GM21390 (cell line): ENCODE data around the gene TRH.
"Not testable (repeated sequence)": the region's sequence is repeated elsewhere in the genome, so short reads cannot be mapped to it uniquely, and the experiment has no call there.

Experiments used
- ATAC-seq: cut with Tn5 transposase; IDR thresholded peaks from one replicate; pipeline ENCODE4 v1.9.1; 2021; ENCODE audit not compliant: unreplicated experiment

Gene TRH

DNA sequence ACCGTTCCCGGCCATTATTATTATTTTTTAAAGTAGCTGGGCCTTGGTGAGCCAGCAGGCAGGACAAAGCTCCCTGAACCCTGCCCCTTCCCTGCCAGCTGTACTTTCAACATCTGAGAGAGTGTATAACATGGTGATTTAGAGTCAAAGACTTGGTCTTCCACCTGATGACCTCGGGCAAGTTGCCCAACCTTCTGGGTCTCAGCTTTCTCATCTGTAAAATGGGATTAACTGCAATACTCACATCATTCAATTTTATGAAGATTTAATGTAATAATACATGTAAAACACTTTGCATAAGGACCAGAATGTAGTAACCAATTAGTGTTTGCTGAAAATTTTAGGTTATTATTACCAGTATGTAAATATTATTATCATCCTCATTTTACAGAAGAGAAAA lies 11.9 kb upstream of the TRH start:
- no peak for ATAC-seq

DNA sequence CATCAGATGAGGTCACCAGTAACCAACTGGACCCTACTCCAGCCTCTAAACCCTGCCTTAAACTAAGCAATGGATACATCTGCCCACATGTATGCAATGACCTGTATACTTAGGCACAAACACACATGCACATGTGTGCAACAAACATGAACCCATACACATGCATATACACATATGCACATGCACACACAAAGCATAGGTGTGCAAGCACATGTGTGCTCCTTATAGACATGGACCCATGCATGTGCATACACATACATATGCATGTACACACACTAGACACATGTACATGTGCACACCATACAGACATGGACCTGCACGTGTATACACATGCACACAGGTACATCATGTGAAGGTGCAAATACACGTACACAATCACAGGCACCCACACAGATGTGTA lies 8.6 kb upstream of the TRH start:
- ATAC-seq, result no peak

- no peak for ATAC-seq
Measured at GRCh38 chr3:129966876-129967275, 7.6 kb upstream of the TRH start.

DNA sequence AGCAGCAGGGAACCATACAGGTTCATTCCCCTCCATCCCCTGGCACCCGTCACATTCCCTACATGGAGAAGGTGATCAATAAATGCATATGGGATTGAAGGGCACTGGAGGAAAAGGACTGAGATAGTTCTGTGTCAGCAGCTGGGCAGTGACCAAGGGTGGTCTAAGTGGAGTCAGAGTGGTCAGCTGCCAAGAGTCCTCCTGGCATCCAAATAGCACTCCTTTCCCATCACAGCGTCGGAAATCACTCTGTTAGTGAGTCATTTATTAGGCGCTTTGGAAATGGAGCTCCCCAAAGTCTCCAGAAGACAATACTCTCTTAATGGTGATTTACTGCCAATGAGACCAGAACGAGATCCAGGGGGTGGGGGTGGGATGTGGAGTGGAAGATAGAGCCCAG lies 6.8 kb upstream of the TRH start:
- no peak for ATAC-seq

GRCh38 chr3:129971351-129972052 lies 3.0 kb upstream of the TRH start:
- ATAC-seq, result no peak

DNA sequence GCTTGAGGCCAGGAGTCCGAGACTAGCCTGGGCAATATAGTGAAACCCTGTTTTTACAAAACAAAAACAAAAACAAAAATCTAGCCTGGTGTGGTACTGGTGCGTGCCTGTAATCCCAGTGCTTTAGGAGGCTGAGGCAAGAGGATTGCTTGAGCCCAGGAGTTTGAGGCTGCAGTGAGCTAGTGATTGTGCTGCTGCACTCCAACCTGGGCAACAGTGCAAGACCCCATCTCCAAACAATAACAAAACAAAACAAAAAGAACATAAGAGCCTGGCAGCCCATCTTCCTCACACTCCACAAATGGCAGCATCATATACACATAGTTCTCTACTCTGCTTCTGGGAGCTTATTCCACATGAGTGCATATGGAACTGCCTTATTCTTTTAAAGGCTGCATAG lies 2.2 kb upstream of the TRH start:
- no peak for ATAC-seq

DNA sequence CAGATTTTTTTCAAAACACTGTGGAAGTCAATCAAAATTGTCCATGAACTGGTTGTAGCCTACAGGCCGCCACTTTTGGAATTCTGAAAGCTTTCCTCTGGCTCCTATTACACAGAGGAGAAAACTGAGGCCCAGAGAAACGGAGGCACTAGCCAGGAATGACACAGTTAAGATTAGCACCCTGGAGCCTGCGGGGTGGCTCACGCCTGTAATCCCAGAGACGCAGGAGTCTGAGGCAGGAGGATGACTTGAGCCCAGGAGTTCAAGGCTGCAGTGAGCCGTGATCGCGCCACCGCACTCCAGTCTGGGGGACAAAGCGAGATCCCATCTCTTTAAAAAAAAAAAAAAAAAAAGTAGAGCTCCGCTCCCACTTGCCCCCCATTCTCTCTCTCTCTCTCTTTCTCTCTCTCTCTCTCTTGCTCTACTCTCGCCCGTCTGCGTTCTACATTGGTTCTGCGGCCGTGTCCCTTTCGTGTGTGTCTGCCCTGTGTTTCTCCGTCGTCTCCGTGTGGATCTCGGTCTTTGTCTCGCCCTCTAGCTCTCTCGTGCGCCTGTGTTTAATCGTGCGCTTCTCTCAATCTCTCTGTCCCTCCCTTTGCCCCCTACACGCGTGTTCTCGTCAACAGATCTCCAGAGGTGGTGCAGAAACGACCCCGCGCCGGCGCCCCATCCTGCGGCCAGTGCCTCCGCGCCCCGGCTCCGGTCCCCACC lies 512 bp upstream of the TRH start:
- ATAC-seq, result no peak

DNA sequence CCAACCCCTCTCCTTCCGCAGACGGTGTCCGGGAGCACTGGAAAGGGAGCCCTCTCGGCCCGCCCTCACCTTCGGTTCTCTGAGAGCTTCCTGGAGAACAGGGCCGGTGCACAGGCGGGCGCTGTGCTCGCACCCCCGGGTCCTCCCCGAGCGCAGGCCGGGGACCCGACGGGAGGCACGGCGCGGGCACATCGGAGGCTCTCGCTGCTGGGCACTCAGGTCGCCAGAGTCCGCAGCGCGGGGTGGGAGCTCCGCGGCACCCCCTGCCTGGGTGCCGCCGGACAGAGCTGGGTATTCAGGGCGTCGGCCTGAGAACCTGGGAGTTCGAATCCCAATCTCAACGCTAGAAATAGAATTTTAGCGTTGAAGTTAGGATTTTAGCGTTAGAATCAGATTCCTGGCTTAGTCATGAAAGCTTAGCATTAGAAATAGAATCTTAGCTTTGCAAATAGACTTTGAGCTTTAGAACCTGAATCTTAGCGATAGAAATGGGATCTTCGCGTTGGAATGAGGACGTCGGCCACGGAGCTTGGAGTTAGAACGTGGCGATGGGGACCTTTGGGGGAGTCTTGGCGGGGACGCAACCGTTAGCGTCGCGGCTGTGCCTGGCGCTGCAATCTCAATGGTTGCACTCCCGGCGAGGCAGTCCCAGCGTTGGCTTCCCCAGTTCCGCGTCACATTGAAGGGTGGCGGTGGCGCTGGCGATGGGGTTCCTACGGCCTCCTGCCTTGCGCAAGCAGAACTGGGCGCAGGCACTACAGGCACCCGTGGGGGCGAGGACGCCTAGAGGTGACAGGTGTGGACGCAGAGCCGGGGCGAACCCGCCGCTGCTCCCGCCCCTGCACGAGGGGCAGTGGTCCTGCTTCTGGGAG lies 549 bp downstream of the TRH start:
- no peak for ATAC-seq

- no peak for ATAC-seq
Measured at GRCh38 chr3:129975705-129976048, 1.2 kb downstream of the TRH start.

DNA sequence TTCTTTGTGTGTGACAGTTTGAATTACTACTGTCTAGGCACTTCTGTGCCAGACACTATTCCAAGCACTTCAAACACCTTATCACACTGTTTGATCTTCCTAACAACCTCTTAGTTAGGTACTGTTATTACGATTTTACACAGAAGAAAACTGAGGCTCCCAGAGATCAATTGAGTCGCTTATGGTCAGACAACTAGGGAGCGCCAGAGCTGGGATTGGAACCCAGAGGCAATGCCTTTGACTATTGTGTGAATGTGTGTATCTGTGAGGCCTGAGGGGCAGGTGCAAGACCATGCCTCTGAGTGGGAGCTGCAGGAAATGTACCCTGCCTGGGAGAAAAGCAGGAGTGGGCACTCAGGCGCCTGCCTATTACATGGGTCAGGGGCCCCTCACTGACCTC lies 1.8 kb downstream of the TRH start:
- no peak for ATAC-seq

GRCh38 chr3:129978123-129978522 lies 3.6 kb downstream of the TRH start:
- no peak for ATAC-seq

DNA sequence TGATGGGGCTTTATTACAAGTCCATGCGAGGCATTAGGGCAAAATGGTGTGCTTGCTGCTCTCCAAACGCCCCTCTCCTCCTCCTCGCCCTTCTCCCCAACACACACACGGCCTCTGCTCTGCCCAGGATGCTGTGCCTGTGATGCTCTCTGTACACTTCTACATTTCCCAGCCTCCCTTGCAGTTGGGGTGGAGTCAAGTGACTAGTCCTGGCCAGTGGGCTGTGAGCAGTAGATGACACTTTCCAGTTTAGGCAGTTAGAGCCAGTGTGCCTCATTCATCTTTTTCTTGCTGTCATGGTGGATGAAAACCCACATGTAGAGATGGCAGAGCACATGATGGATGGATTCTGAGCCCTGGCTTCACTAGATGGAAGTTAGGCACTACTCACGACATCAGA lies 5.4 kb downstream of the TRH start:
- no peak for ATAC-seq

GRCh38 chr3:129983561-129983960 lies 9.0 kb downstream of the TRH start:
- ATAC-seq, result no peak

DNA sequence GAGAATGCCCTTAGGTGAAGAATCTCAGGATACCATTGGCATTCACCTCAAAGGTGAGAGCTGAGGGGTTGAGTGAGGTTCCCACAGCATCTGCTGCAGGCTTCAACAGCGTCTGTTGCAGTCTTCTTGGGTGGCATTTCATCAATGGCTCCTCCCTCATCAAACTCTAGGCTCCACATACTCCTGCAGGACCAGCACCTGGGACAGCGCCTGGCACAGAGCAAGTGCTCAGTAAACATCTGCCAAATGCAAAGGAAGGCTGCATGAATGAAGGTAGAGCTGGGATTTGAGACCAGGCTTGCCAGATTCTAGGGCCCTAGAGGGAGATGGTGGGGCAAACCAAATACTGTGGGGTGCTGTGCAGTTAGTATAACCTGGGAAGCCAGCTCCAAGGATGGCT lies 9.6 kb downstream of the TRH start:
- no peak for ATAC-seq

GRCh38 chr3:129985113-129985512 lies 10.6 kb downstream of the TRH start:
- ATAC-seq, result no peak

DNA sequence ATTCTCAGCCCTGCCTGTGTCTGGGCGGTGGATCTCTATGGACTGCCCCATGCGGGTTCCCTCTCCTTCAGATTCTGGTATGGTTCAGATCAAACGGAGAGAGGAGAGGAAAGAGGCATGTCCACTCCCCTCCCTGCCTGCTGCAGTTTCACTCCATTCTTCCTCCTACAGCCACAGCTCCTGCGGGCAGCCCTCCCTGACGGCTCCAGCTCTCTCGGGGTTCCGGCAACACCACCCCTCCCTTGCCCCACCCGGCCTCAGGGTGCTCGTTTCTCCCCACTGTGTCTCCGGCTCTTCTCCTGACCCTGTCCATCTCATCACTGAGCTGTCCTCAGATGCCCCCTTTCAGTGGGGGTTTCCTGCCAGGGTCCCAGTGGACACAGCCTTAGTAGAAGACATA lies 13.9 kb downstream of the TRH start:
- ATAC-seq, result no peak

- ATAC-seq, result no peak
Measured at GRCh38 chr3:129989414-129989813, 14.9 kb downstream of the TRH start.

DNA sequence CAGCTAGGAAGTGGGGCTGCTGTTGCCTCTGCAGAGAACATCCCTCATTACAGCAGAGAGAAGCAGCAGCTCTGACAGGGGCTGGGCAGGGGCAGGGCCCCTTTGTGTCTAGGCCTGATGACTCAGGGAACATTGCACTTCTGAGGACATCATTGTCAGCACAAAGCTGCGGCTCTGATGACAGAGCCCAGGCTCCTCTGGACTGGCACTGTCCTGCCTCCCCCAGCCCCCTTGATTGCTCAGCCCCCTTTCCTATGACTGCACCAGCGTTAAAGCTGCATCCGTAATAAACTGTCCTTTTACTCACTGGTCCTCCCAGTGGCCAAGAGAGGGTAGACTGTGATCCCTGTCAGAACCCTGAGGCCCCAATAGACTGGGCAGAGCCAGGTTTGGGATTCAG lies 18.3 kb downstream of the TRH start:
- ATAC-seq, result no peak

GRCh38 chr3:129994883-129995559 lies 20.5 kb downstream of the TRH start:
- no peak for ATAC-seq

DNA sequence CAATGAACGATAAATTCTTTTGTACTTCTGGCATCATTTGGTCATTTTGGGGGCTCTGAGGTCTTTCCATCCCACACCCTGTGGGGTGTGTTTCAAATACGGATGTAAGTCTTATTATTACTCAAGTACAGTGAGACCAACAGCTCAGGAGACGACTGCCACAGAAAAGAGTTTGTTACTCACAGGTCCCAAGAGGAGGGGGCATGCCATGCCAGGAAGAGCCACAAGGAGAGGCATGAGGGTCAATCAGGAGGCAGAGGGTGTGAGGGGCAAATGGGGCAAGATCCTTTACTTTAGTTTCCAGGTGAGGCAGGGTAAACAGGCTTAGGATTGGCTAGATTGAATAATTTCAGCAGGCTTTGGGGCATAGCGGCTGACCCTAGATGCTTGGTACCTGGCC lies 21.6 kb downstream of the TRH start:
- no peak for ATAC-seq

DNA sequence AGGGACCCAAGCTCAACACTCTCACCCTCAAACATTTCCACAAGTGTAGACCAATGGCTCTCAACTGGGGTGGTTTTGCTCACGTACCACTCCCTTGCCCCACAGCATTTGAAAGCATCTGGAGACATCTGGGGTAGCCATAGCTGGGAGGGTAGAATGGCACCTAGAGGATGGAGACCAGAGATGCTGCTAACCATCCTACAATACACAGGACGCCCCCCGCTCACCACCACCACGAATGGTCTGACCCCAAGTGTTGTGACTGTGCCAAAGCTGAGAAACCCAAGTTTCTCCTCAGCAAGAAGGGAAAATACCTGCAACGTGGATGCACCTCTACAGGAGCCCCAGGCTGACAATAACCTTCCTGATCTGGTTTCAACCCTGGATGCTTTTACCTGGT lies 24.7 kb downstream of the TRH start:
- not testable (repeated sequence) for ATAC-seq
